ENCODE results near the gene CCNF. TPM values are rescaled to one million over a fixed set of nuclear protein-coding genes. Genes with fewer than 3 reads are reported as not detected.

Gene CCNF
- total RNA-seq, 1 experiment from 2014 or later, result 52.4 TPM

GRCh38 chr16:2495041-2495440 lies 65.8 kb downstream of the CCNF start:
- Mint-ChIP-seq H3K27me3 (ENCODE audit: insufficient read depth, unreplicated experiment) (no peaks in the 10 kb centered on the region), H3K4me1 (ENCODE audit: low read depth, unreplicated experiment) (peaks cover 6% of the 10 kb centered on the region), H3K36me3 (ENCODE audit: insufficient read depth, unreplicated experiment) (peaks cover 5% of the 10 kb centered on the region), H3K27ac (ENCODE audit: unreplicated experiment) (no peak overlapping the region), H3K9me3 (ENCODE audit: unreplicated experiment) (no peaks in the 10 kb centered on the region), H3K4me3 (ENCODE audit: unreplicated experiment) (no peak overlapping the region)
- CTCF ChIA-PET, result no interaction called here
- Histone ChIP-seq H3K9me3 (no peaks in the 10 kb centered on the region), H3K27me3 (replicated peaks; ENCODE audit: control insufficient read depth, insufficient read depth, low read length) (no peaks in the 10 kb centered on the region), H3K4me3 (ENCODE audit: low read depth, low read length) (no peak overlapping the region), H3K36me3 (ENCODE audit: control insufficient read depth, insufficient read depth, low read length) (no peaks in the 10 kb centered on the region), H3K4me1 (no peaks in the 10 kb centered on the region)
- no peak for DNase-seq
- intact Hi-C loops (cut with micrococcal nuclease; ENCODE audit: unreplicated experiment), result no loop called here
- no TSS peak for BruUV-seq (replicated peaks)
- POLR2A ChIA-PET, result no interaction called here
- no peak for TF ChIP-seq CTCF (IDR thresholded peaks at IDR 0.05; ENCODE audit: insufficient read depth in 1 of 2, low read depth in 1 of 2, low read length in 1 of 2, severe bottlenecking in 1 of 2, unreplicated experiment in 1 of 2)

- POLR2A ChIA-PET, result no interaction called here
These were observed 67.2 kb downstream of the CCNF start for GRCh38 chr16:2496223-2497115.

GRCh38 chr16:2497116-2497630 lies 67.9 kb downstream of the CCNF start:
- no peaks in the 10 kb centered on the region for H3K9me3 Mint-ChIP-seq (ENCODE audit: unreplicated experiment)
- no peak for TF ChIP-seq CTCF (IDR thresholded peaks at IDR 0.05; ENCODE audit: insufficient read depth in 1 of 2, low read depth in 1 of 2, low read length in 1 of 2, severe bottlenecking in 1 of 2, unreplicated experiment in 1 of 2)
- H3K4me3 ChIP-seq (ENCODE audit: low read depth, low read length), result no peak overlapping the region
- no peaks in the 10 kb centered on the region for H3K27me3 ChIP-seq (replicated peaks; ENCODE audit: control insufficient read depth, insufficient read depth, low read length)
- POLR2A ChIA-PET, result no interaction called here
- peaks cover 6% of the 10 kb centered on the region for H3K4me1 Mint-ChIP-seq (ENCODE audit: low read depth, unreplicated experiment)
- no peaks in the 10 kb centered on the region for H3K9me3 ChIP-seq
- no peaks in the 10 kb centered on the region for H3K36me3 ChIP-seq (ENCODE audit: control insufficient read depth, insufficient read depth, low read length)
- intact Hi-C loops (cut with micrococcal nuclease; ENCODE audit: unreplicated experiment), result no loop called here
- BruUV-seq (replicated peaks), result no TSS peak
- no peak overlapping the region for H3K4me3 Mint-ChIP-seq (ENCODE audit: unreplicated experiment)
- H3K27ac Mint-ChIP-seq (ENCODE audit: unreplicated experiment), result no peak overlapping the region
- peaks cover 10% of the 10 kb centered on the region for H3K36me3 Mint-ChIP-seq (ENCODE audit: insufficient read depth, unreplicated experiment)
- no peaks in the 10 kb centered on the region for H3K4me1 ChIP-seq
- H3K27me3 Mint-ChIP-seq (ENCODE audit: insufficient read depth, unreplicated experiment), result no peaks in the 10 kb centered on the region
- no peak for DNase-seq
- CTCF ChIA-PET, result interaction anchor here (0.6 kb wide), 1 partner anchor 15 kb away, joined by 3 read pairs; no protein-coding TSS in a partner anchor

More at GRCh38 chr16:2496223-2497115, 67.2 kb downstream of the CCNF start:
- H3K4me3 Mint-ChIP-seq (ENCODE audit: unreplicated experiment), result no peak overlapping the region
- no peak for TF ChIP-seq CTCF (IDR thresholded peaks at IDR 0.05; ENCODE audit: insufficient read depth in 1 of 2, low read depth in 1 of 2, low read length in 1 of 2, severe bottlenecking in 1 of 2, unreplicated experiment in 1 of 2)
- H3K9me3 ChIP-seq, result no peaks in the 10 kb centered on the region
- H3K27me3 ChIP-seq (replicated peaks; ENCODE audit: control insufficient read depth, insufficient read depth, low read length), result no peaks in the 10 kb centered on the region
- H3K9me3 Mint-ChIP-seq (ENCODE audit: unreplicated experiment), result no peaks in the 10 kb centered on the region
- no peaks in the 10 kb centered on the region for H3K36me3 ChIP-seq (ENCODE audit: control insufficient read depth, insufficient read depth, low read length)
- H3K4me1 ChIP-seq, result no peaks in the 10 kb centered on the region
- BruUV-seq (replicated peaks), result no TSS peak
- H3K4me1 Mint-ChIP-seq (ENCODE audit: low read depth, unreplicated experiment), result peaks cover 6% of the 10 kb centered on the region
- H3K27me3 Mint-ChIP-seq (ENCODE audit: insufficient read depth, unreplicated experiment), result no peaks in the 10 kb centered on the region
- H3K27ac Mint-ChIP-seq (ENCODE audit: unreplicated experiment), result no peak overlapping the region
- CTCF ChIA-PET, result interaction anchor here (0.6 kb wide), 1 partner anchor 16 kb away, joined by 3 read pairs; no protein-coding TSS in a partner anchor
- DNase-seq, result no peak
- intact Hi-C loops (cut with micrococcal nuclease; ENCODE audit: unreplicated experiment), result no loop called here
- H3K36me3 Mint-ChIP-seq (ENCODE audit: insufficient read depth, unreplicated experiment), result peaks cover 10% of the 10 kb centered on the region
- H3K4me3 ChIP-seq (ENCODE audit: low read depth, low read length), result no peak overlapping the region
